GM21526 (cell line): Measurements from ENCODE around the gene PANX3.

Source experiments
- ATAC-seq: cut with Tn5 transposase; IDR thresholded peaks from one replicate; pipeline ENCODE4 v1.9.1; 2021; ENCODE audit warnings: moderate library complexity; ENCODE audit not compliant: unreplicated experiment, low FRiP score

PANX3 gene

DNA sequence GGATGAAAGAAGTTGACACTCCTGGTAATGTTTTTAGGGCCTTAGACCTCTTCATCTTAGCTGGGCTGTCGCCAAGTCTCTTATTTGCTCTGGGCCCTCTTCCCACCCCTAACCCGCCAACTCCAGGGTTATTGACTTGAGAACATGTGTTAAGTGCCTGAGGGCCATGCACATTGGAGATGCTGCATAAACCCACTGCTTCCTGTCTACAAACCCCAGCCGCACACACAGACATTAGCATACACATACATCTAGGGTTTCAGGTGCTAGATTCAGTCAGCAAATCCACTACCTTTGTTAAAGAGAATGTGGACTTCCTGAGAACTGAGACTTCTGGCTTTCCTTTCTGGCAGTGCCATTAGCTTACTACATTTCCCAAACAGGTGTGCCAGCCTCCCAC, 817 bp downstream of the PANX3 start:
- ATAC-seq: peak; percentile 70

DNA sequence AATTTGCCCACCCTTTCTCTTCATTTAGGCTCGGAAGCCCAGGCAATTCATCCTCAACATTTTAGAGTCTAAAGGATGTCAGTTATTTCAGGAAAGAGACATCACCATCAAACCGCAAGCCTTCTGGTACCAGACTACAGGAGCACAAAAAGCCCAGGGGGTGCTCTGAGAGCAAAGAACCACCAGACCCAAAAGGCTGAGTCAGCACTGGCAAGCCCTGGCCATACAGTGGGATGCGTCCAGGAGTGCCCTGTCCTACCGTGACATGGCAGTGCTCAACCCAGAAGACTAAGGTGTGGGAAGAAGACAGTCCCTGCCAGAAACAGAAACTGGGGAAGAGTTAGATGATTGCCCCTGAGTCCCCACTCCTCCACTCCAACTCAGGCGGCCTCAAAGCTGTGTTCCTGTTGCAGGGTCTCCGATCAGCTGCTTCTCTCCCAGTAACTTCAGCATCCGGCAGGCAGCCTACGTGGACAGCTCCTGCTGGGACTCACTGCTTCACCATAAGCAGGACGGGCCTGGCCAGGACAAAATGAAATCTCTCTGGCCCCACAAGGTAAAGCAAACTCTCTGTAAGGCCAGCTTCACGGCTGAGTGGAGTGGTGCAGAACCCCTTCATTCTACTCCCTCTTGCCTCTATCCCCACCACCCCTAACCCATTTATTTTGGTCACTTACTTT, 1.5 kb downstream of the PANX3 start:
- ATAC-seq: no peak

DNA sequence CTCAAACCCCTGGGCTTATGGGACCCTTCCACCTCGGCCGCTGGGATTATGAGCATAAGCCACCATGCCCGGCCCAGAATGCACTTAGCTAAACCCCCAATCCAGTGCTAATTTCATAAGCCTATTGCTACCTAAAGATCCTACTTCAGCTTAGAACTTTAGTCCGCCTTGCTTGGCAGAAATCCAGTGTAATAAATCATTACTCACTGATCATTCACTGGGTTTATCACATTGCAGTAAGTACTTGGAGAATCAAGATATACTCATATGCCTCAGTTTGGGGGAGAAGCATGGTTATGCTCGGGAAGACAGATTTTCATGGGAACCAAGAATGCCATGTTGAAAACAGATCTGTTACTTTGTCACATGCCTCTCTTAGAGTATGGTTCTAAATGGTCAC, 7.6 kb downstream of the PANX3 start:
- ATAC-seq: no peak

DNA sequence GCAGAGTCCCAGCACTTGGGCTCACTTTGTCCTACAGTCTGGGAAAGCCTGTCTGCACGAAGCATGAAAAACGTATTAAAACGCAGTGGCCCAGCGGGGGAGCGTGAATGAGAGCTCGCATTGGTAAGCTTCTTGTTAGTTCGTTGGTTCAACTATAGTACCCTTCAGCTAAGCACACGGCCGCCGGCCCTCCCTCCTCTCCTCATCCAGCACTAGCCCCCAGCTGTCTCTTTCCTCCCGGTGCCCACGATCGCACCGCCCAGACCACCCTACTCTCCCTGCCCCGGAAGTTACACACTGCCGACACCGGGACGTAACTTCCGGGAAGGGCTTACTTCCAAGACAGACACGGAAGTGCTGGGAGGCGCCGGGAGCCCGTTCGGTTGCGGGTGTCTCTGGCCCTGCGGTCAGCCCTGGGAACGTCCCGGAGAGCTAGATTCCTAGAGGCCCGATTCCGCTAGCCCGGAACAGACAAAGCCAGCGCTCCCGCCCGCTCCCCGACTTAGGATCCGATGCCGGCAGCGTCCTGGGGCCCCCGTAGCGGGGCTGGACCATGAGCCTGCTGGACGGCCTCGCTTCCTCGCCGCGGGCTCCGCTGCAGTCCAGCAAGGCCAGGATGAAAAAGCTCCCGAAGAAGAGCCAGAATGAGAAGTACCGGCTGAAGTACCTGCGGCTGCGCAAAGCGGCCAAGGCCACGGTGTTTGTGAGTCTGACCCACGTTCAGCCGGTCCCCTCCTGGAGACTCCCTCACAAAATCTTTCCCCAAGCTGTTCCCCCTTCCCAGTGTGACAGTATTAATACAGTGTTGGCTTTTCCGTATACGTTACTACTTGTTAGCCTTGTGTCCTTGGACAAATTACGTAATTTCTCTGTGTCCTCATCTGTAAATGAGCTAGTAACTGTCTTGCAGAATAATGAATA, 11.6 kb downstream of the PANX3 start, which contains the start of gene TBRG1:
Gene TBRG1 (plus strand): TSS at position 334 of the 921 bp plus-strand sequence. CDS start 220 bp downstream, at position 554.
- ATAC-seq: peak; percentile 99

DNA sequence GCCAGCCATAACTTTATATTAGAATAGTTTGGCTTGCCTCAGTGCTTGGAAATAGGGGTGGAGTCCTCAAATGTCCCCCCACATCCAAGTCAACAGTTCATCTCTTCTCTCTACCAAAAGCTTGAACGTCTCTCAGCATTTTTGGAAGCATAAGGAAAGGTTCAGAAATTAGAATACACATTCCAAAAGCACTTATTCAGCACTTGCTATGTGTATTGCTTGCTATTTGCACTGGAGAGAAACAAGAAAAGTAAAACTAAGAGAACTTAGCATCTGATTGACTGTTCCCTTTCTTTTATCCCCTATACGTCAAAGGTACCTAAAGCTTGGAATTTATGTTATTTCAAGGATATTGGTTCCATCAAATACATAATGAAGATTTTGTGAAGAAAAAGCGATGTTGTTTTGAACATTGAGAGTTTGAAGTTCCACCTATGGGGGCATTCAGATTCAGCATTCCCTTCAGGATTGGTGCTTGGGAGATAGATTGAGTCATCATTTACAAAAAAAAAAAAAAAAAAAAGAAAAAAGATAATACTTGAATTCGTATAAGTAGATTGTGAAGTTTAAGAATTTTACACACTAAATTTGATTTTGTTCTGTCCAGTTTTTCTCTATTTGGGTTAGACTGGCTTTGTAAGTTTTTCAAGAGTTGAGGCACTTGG, 12.8 kb downstream of the PANX3 start:
- ATAC-seq: no peak

DNA sequence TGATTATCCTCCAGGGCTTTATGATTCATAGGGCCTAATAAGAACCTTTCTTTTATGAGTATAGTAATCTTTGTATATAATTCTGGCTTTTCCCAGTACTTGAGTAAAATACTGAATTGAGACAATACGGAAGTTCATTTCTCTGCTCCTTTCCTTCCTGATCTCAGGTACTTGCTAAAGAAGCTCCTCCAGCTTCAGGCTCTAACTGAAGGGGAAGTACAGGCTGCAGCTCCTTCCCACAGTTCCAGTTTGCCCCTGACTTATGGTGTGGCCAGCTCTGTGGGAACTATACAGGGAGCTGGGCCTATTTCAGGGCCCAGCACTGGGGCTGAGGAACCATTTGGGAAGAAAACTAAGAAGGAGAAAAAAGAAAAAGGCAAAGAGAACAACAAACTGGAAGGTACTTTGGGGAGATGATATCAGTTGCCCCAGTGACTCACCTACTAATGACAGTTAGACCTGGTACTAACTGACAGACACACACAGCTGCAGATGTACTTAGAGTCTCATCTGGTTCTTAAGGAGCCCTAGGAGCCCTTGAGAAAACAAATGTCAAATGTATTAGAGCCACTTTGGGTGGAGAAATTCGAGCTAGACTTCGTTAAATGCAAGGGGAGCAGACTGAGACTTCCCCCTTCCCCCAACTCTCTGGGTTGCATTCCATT, 14.4 kb downstream of the PANX3 start:
- no peak for ATAC-seq

DNA sequence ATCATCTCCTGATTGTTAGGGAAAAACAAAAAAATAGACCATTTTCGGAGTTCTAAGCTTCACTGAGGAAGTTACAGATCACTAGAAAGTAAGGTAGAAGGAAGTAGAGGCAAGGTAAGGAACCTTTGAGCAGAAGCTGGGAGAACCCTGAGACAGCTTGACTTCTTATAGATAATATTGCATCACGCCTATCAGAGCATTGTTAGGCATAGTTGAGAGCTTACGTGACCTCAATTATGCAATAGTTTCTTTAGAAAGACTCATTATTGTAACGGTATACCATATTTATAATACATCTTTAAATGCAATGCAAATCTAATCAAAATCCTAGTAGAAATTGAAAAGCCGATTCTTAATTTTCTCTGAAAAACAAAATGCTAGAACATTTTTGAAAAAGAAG, 16.3 kb downstream of the PANX3 start:
- ATAC-seq: no peak

DNA sequence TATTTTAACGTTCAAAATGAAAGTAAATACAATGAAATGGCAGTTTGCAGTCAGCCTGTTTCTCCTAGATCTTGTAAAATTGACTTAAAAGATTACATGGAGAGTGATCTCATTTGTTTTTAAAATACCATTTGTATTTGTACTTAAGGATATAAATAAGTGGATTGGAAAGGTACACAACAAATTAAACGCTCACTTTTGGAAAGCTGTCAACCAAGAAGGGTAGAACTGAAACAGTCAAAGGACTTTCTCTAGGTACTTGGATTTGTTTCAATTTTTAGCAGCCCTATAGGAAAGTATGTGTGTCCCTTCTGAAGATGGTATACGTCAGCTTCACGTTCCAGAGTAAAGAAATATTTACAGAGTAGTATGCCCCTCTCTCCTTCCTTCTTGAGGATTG, 18.7 kb downstream of the PANX3 start:
- no peak for ATAC-seq

DNA sequence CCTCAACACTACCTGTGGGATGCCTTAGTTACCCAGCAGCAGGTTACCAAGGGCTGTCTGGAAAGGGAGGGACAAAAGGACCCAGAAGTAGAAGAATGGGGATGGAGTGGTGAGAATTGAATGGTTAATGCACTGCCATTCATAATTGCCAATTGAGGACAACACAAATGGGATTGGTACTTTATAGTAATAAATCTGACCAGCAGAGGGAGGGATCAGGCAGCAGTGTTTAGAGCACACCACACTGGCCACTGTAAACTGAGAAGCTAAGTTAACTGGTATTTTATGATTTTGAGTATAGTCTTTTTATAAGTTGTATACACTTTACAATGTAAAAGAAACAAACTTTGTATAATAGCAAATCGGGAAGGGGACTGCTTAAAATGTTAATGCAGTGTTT, 22.1 kb downstream of the PANX3 start:
- ATAC-seq: no peak

DNA sequence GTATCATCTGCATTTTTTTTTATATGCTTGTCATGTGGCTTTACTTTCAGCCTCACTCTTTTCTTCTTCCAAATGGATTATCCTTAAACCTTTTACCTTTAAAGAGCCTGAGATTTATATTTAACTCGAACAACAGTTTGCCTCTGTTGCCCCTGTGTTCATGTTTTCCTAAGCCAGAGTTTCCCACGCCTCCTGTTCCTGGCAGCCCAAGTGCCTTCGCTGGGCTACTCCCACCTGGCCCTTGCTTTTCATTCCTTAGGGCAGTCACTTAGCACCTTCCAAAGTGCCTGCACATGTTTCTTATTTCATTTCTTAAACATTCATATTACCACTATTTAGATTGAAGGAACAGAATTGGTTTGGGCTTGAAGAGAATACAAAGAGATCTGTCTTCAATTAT, 24.7 kb downstream of the PANX3 start:
- no peak for ATAC-seq

DNA sequence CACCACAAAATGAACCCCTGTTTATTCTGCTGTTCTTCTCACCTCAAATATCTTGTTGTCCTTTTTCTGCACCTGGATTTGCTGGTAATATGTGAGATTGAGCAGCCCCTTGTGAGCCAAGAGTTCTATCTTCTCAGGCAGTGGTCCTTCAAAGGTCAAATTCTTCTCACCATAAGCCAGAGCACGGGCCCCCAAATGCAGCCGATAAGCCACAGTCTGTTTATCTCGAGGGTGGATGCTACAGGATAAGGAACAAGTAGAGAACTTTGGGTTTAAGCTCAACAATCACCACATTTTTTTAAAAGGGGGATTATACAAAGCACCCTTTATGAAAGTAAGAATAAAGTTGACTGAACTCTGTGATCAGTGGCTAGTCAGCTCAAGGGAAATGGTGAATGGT, 27.3 kb downstream of the PANX3 start:
- ATAC-seq: no peak

DNA sequence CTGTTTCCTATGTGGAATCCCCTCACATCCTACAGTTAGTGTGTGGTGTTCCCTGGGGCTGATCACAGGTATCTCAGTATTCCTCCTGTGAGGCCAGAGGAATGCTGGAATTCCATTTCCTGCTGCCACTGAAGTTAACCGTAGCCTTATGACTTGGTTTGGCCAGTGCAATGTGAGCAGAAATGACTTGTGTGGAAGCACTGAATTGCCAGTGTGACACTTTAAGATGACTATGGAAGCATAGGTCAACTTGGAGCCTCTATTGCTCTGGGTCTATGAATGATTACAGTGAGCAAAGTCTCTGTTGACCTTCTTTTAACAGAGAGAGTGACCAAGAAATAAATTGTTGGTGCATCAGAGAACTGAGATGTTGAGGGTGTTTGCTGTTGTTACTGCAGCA, 28.0 kb downstream of the PANX3 start:
- ATAC-seq: no peak

DNA sequence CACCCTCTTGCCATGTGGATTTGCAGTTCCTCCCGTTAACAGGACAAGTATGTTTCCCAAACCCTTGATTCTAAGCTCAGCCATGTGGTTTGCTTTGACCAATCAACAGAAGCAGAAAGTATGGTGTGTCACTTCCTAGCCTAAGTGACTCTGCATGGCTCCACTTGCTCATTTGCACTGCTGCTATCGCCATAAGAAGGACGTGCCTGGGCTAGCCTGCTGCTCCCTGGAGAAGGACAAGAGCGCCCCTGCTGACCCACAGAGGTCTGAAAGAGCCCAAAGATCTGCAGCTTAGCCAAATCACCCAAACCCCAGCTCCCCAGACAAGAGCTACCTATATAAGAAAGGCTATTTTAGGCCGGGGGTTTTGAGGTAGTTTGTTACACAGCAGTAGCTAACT, 29.4 kb downstream of the PANX3 start:
- ATAC-seq: no peak

DNA sequence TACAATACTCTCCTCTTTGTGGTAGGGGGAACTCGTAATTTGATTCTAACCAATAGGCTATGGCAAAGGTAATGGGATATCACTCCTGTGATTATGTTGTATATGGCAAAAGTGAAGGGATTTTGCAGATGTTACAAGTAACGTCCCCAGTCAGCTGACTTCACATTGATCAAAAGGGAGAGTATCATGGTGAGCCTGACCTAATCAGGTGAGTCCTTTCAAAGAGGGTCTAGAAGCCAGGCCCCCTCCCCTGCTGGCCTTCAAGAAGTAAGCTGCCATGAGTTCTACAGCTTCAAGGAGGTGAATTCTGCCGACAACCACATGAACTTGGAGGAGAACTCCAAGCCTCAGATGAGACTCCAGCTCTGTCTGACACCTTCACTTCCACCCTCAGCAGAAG, 31.4 kb downstream of the PANX3 start:
- no peak for ATAC-seq

DNA sequence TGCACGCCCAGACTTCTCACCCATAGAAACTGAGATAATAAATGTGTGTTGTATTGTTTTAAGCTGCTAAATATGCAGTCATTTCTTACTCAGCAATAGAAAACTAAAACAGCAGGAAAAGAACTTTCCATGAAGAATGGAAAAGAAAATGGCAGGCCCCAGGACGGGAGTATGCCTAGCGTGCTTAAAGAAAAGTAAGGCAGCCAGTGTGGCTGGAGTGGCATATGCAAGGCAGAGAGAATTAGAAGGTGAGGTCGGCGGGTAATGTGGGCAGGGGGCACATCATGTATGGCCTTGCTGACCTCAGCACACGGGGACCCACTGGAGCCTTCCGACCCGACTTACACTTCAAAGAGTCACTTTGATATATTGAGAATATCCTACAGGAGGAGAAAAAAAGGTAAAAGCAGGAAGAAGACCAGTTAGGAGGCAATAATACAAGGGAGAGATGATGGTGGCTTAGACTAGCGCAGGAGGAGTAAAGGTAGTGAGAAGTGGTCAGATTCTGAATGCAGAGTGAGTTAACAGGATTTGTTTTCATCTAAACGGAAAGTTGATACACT, 31.9 kb downstream of the PANX3 start:
- no peak for ATAC-seq

DNA sequence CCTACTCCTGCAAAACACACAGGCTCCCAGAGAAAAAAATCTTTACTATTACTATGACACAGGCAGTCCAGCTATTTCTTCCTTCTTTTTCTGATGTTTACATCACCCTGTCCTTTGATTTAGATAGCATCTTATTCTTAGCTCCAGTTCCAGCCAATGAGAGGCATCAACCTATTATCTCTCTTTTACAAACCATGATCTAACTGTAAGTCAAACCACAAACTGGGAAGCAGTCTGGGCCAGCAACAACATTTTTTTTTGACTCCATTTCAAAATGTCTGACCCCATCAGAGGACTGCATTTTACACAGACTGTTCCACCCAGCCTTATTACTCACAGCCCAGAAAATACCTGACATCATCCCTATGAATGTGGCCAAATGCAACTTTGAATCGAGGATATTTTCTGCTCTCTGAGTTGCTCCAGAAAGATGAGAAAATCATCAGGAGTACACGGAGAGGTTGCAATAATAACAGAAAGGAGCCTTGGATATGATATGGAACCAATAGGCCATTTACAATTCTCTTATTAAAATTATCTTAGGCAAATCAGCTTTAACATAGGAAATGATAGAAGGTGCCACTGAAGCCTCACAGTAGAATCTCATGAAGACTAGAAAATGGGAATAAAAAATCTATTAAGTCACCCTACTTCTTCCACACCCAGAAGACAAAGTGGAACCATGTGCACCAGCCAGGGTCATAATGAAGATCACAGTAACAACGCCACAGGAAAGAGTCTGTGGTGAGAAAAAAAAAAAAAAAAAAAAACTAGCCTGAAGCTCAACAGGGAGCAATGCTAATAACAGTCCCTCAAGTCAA, 32.6 kb downstream of the PANX3 start:
- no peak for ATAC-seq

DNA sequence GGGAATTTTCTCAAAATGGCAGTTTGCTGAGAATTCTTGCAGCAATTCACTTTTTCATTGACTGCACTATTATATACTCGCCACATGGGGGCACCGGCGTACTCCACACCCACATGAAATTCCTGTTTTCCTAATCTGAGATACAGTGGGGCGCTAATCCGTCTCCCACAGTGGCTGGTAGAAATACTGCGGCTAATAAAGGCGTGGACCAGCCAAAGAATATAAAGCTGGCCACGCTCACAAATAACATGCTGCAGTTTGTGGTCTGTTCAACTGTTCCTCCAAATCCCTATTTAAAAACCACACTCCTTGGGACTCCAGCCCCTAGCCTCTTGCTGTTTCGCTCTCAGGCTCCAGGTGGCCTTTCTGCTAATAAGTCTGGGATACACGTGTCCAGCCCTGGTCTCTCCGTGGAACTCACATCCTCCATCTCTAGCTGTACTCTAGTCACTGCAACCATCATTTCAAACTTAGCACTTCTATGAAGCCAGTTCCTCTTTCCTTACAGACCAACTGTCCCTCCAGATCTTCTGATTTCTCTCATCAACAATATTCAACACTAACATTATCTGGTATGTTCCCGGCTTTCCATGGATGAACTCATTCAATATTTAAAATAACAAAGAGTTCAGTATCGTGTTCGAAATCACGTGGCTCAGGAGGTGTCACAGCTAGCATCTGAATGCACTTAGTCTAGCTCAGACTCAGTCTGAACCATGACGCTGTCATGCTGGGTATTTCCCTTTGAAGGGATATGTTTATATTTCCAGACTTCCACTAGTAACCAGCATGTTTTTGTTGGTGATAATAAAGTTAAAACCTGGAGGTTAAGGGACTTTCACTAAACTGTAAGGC, 33.4 kb downstream of the PANX3 start:
- ATAC-seq: peak; percentile 74

DNA sequence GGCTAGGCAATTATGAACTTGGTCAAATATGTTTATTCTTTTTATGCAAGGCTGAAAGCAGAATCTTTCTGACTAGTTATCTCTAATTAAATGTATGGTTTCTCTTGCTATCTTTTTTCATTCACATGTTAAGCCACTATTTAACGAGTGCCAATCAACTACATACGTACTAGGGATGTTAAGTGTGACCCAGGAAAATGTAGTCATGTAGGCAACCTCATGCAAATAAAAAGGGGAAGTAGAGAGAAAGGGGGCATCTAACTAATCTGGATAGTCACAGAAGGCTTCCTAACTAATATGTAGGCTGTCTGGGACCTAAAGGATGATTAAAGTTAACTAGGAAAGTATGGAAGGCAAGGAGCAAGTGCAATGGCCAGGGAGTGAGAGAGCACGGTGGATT, 34.9 kb downstream of the PANX3 start:
- no peak for ATAC-seq

DNA sequence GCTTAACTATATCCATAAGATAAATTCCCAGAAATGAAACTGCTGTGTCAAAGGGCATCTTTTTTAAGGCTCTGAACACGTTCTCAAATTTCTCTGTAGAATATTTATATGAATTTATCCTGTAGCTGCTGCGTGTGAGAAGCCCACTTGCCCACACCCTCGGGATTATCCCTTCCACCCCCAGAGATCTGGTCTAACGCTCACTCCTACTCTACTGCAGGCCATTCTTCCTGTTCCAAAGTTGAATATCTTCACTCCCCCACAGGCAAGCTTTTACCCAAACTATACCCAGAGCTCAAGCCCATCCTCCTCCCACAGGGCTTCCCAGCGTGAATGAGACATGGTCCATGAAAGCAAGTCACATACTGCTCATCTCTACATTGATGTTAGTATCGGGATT, 37.4 kb downstream of the PANX3 start:
- ATAC-seq: no peak
